Muscle layer of colon (tissue), 2 donors: ENCODE results near the gene DUSP1.

Experiments used
- H3K27ac ChIP-seq: one replicate; pipeline ENCODE4 v1.7.0; 2013; ENCODE audit warnings: low read depth, mild to moderate bottlenecking, low read length, moderate library complexity
- H3K27me3 ChIP-seq, 2 donors: one replicate each; pipeline ENCODE4 v1.7.0; 2013; ENCODE audit warnings: low read length in 2 of 2, mild to moderate bottlenecking in 2 of 2; ENCODE audit not compliant: insufficient read depth in 2 of 2, control insufficient read depth in 1 of 2
- H3K36me3 ChIP-seq: one replicate; pipeline ENCODE4 v1.7.0; 2013; ENCODE audit warnings: mild to moderate bottlenecking, low read length; ENCODE audit not compliant: insufficient read depth
- H3K4me1 ChIP-seq: one replicate; pipeline ENCODE4 v1.7.0; 2013; ENCODE audit warnings: mild to moderate bottlenecking, low read length; ENCODE audit not compliant: insufficient read depth
- H3K4me3 ChIP-seq, 2 donors: one replicate each; pipeline ENCODE4 v1.7.0; 2013; ENCODE audit warnings: low read length in 2 of 2, low read depth in 1 of 2, mild to moderate bottlenecking in 1 of 2, moderate library complexity in 1 of 2
- H3K9ac ChIP-seq: one replicate; pipeline ENCODE4 v1.7.0; 2013; ENCODE audit warnings: low read length
- H3K9me3 ChIP-seq: one replicate; pipeline ENCODE4 v1.7.0; 2013; ENCODE audit warnings: mild to moderate bottlenecking, low read length
- donor health status: abdominal sarcoma.
- donor health status: Adenocarcinoma of cecum.

DUSP1 gene

GRCh38 chr5:172732201-172732865 is 38.7 kb downstream of the DUSP1 start:
- Histone ChIP-seq H3K9ac (peak overlapping the region; percentile 51), H3K4me1 (peaks cover 40% of the 10 kb centered on the region), H3K9me3 (no peaks in the 10 kb centered on the region), H3K4me3 (no peak overlapping the region), H3K27ac (peak overlapping the region; percentile 95), H3K27me3 (no peaks in the 10 kb centered on the region), H3K36me3 (no peaks in the 10 kb centered on the region)

GRCh38 chr5:172731680-172732074 is 39.3 kb downstream of the DUSP1 start:
- no peaks in the 10 kb centered on the region for H3K36me3 ChIP-seq
- no peaks in the 10 kb centered on the region for H3K9me3 ChIP-seq
- no peaks in the 10 kb centered on the region for H3K27me3 ChIP-seq
- no peak overlapping the region for H3K27ac ChIP-seq
- H3K9ac ChIP-seq, result no peak overlapping the region
- H3K4me1 ChIP-seq, result peaks cover 40% of the 10 kb centered on the region
- no peak overlapping the region for H3K4me3 ChIP-seq

DNA sequence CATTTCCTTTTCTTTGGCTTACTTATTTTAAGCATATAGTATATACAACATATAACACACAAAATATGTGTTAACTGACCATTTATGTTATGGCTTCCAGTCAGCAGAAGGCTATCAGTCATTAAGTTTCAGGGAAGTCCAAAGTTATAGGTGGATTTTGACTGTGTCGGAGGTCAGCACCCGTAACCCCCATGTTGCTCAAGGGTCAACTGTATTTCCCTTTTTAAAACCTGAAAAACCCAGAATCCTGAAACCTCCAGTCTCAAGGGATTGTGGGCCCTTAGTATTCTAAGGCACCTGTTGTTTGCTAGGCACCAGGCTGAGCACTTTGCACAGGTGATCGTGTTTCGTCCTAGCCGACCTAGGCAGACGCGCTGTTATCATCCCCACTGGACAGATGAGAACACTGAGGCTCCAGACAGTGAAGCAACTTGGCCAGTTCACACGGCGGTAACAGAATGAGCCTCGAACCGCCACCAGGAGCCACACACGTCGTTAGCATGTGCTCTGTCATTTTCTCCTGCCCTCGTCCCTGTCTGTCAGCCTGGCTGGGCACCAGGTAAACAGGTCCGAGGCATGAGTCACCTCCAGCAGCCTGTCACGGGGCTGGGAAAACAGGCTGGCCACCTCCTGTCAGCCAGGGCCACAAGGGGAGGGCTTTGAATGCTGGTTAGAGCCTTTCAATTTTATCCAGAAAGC is 39.9 kb downstream of the DUSP1 start:
- Histone ChIP-seq H3K9ac (no peak overlapping the region), H3K4me1 (peaks cover 37% of the 10 kb centered on the region), H3K27me3 (no peaks in the 10 kb centered on the region), H3K4me3 (no peak overlapping the region), H3K9me3 (no peaks in the 10 kb centered on the region), H3K27ac (no peak overlapping the region), H3K36me3 (no peaks in the 10 kb centered on the region)

DNA sequence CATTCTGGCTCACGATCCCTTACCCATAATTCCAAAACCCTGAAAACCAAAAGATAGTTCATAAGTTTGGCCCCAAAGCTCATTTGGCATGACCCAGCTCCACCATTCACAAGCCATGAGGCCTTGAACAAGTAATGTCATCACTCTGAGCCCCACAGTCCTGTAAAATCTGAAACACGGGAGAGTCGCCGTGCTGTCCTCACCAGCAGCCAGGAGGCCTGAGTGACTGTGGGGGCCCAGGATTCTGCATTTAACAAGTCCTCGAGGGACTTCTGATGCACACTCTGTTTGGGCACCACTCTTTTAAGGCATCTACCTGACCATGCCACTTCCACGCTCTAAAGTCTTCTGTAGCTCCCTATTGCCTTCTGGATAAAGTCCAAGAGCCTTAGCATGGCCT is 40.8 kb downstream of the DUSP1 start:
- H3K27ac ChIP-seq, result no peak overlapping the region
- no peak overlapping the region for H3K9ac ChIP-seq
- H3K9me3 ChIP-seq, result no peaks in the 10 kb centered on the region
- no peaks in the 10 kb centered on the region for H3K27me3 ChIP-seq
- no peaks in the 10 kb centered on the region for H3K36me3 ChIP-seq
- H3K4me3 ChIP-seq, result no peak overlapping the region
- peaks cover 29% of the 10 kb centered on the region for H3K4me1 ChIP-seq

DNA sequence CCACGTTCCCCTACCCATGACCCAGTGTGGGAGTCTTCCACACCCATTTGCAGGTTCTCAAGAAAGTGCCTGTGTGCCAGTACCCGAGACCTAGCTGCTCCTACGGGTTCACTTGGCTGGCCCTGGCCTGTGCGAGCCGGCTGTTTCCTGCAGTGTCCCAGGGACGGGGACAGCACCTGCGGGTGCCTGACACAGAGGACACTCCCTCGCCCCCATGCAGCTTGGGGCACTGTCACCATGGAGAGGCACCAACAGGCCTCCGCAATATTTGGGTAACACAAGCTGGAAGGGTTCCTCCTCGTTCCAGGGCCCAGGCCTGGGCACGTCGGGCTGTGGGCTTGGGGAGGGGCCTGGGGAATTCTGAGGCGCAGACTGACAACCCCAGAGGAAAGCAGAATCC is 41.4 kb downstream of the DUSP1 start:
- H3K9ac ChIP-seq, result no peak overlapping the region
- no peaks in the 10 kb centered on the region for H3K36me3 ChIP-seq
- no peak overlapping the region for H3K27ac ChIP-seq
- no peaks in the 10 kb centered on the region for H3K9me3 ChIP-seq
- H3K4me3 ChIP-seq, result no peak overlapping the region
- H3K4me1 ChIP-seq, result peaks cover 23% of the 10 kb centered on the region
- no peaks in the 10 kb centered on the region for H3K27me3 ChIP-seq

DNA sequence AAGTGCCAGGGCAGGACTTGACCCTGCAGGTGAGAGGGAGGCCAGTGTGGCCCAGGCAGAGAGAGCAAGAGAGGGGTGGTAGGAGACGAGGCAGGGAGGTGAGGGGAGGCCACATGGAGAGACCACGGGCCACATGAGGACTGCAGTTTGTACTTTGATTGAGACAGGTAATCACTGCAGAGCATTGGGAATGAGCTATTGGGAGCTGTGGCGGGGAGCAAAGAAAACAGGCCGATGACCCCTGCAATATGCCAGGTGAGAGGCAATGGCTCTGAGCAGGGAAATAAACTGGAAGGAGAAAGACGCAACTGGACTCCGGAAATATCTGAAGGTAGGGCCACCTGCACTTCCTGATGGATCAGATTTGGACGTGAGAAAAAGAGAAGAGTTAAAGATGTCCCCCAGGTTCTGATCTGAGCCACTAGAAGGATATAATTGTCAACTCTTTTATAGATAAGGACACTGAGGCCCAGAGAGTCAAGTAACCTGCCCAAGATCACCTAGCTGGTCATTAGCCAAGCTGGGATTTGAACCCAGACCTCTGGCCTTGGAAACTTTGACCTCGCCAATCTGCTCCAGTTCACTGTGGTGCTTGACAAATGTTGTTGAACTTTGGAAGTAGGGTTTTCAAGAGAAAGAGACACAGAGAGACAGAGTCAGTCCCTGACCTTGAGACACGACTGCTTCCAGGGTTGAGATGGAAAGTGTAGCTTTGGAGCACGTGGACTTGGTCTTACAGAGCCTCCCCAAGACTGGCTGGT is 42.3 kb downstream of the DUSP1 start:
- H3K27ac ChIP-seq, result no peak overlapping the region
- H3K9me3 ChIP-seq, result no peaks in the 10 kb centered on the region

GRCh38 chr5:172727551-172727950 is 43.4 kb downstream of the DUSP1 start:
- Histone ChIP-seq H3K4me3 (no peak overlapping the region), H3K4me1 (peaks cover 3% of the 10 kb centered on the region), H3K27ac (no peak overlapping the region), H3K9me3 (no peaks in the 10 kb centered on the region), H3K27me3 (no peaks in the 10 kb centered on the region), H3K9ac (no peak overlapping the region), H3K36me3 (no peaks in the 10 kb centered on the region)

More for the DNA sequence above, 42.3 kb downstream of the DUSP1 start:
- no peak overlapping the region for H3K4me3 ChIP-seq
- H3K27me3 ChIP-seq, result no peaks in the 10 kb centered on the region
- H3K4me1 ChIP-seq, result peaks cover 14% of the 10 kb centered on the region
- H3K9ac ChIP-seq, result no peak overlapping the region
- no peaks in the 10 kb centered on the region for H3K36me3 ChIP-seq

GRCh38 chr5:172726966-172727365 is 44.0 kb downstream of the DUSP1 start:
- Histone ChIP-seq H3K9ac (no peak overlapping the region), H3K27me3 (no peaks in the 10 kb centered on the region), H3K9me3 (no peaks in the 10 kb centered on the region), H3K4me1 (no peaks in the 10 kb centered on the region), H3K4me3 (no peak overlapping the region), H3K36me3 (no peaks in the 10 kb centered on the region), H3K27ac (no peak overlapping the region)

DNA sequence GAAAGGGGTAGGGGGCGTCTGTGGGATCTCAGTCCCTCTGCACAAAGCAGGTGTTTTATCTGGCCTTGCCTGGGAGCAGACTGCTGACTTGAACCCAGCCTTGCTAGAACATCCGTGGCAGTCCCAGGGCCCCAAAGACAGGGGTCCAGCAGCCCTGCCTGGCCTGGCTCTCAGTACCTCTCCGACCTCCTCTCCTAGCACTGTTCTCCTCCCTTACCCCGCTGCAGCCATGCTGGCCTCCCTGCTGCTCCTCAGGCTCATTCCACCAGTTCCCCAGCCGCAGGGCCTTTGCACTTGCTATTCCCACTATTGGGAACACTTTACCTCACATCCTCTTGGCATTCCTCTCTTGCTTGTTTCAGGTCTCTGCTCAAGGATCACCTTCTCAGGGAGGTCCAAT is 45.2 kb downstream of the DUSP1 start:
- no peak overlapping the region for H3K4me3 ChIP-seq

GRCh38 chr5:172725273-172725672 is 45.7 kb downstream of the DUSP1 start:
- Histone ChIP-seq H3K9me3 (no peaks in the 10 kb centered on the region), H3K27ac (no peak overlapping the region), H3K4me3 (no peak overlapping the region), H3K27me3 (no peaks in the 10 kb centered on the region), H3K9ac (no peak overlapping the region), H3K36me3 (no peaks in the 10 kb centered on the region), H3K4me1 (no peaks in the 10 kb centered on the region)

More for the DNA sequence above, 45.2 kb downstream of the DUSP1 start:
- Histone ChIP-seq H3K27me3 (no peaks in the 10 kb centered on the region), H3K9ac (no peak overlapping the region), H3K36me3 (no peaks in the 10 kb centered on the region), H3K4me1 (no peaks in the 10 kb centered on the region), H3K27ac (no peak overlapping the region), H3K9me3 (no peaks in the 10 kb centered on the region)

DNA sequence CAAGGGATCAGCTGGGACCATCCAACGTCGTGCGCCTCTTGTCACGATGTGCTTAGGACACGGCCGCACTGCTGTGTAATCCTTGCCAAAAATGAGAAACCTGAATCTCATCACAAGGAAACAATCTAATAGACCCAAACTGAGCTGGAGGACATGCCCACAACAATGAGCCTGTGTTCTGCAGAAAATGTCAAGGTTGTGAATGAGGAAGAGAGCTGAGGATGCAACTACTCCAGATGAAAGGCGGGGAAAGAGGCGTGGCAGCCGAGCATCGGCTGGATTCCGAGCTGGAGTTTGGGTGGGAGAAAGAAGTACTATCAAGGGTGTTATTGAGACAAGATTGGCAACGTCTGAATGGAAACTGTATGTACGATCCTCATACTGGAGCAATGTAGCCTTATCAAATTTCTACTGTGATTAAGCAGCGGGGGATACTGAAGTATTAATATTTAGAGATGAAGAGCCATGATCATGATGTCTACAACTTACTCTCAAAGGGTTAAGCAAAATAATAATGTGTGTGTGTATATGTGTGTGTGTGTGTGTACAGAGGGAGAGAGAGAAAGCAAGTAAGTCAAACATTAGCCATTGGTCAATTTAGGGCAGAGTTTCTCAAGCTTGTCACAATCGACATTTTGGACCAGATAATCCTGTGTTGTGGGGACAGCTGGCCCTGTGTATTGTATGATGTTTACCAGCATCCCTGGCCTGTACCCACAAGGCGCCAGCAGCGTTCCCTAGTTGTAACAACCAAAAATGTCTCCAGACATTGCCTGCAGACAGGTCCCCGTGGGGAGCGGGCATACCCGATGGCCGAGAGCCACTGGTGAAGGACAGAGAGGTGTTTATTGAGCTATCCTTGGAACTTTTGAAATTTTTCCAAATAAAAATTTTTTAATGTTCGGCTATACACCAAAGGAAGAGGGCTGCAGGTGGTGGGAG is 46.5 kb downstream of the DUSP1 start:
- Histone ChIP-seq H3K9me3 (no peaks in the 10 kb centered on the region), H3K4me1 (no peaks in the 10 kb centered on the region), H3K4me3 (no peak overlapping the region), H3K27ac (no peak overlapping the region), H3K36me3 (no peaks in the 10 kb centered on the region), H3K27me3 (no peaks in the 10 kb centered on the region), H3K9ac (no peak overlapping the region)
